Measurements from ENCODE around the gene TMEM125. TPM values are rescaled to one million over a fixed set of nuclear protein-coding genes. Genes with fewer than 3 reads are reported as not detected.

The TMEM125 gene
- total RNA-seq, 1 donor from 2014 or later, result 188 TPM

GRCh38 chr1:43293176-43293575 lies 23.4 kb downstream of the TMEM125 start:
- DNase-seq, result no peak

GRCh38 chr1:43293896-43294760 lies 24.3 kb downstream of the TMEM125 start:
- DNase-seq (no peak), ATAC-seq (no peak)
- Histone ChIP-seq H3K4me3 (no peak overlapping the region), H3K27me3 (no peaks in the 10 kb centered on the region), H3K36me3 (no peaks in the 10 kb centered on the region), H3K4me1 (peaks cover 19% of the 10 kb centered on the region), H3K9me3 (no peaks in the 10 kb centered on the region), H3K27ac (peak overlapping the region; percentile 21)
- intact Hi-C loops (cut with DNase I), result no loop called here
- TF ChIP-seq, protein P1, sequence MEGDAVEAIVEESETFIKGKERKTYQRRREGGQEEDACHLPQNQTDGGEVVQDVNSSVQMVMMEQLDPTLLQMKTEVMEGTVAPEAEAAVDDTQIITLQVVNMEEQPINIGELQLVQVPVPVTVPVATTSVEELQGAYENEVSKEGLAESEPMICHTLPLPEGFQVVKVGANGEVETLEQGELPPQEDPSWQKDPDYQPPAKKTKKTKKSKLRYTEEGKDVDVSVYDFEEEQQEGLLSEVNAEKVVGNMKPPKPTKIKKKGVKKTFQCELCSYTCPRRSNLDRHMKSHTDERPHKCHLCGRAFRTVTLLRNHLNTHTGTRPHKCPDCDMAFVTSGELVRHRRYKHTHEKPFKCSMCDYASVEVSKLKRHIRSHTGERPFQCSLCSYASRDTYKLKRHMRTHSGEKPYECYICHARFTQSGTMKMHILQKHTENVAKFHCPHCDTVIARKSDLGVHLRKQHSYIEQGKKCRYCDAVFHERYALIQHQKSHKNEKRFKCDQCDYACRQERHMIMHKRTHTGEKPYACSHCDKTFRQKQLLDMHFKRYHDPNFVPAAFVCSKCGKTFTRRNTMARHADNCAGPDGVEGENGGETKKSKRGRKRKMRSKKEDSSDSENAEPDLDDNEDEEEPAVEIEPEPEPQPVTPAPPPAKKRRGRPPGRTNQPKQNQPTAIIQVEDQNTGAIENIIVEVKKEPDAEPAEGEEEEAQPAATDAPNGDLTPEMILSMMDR (IDR thresholded peaks at IDR 0.05), result no peak

More at GRCh38 chr1:43293176-43293575, 23.4 kb downstream of the TMEM125 start:
- no peaks in the 10 kb centered on the region for H3K27me3 ChIP-seq
- no peaks in the 10 kb centered on the region for H3K9me3 ChIP-seq
- TF ChIP-seq, protein P1 (IDR thresholded peaks at IDR 0.05), result no peak
- no peak overlapping the region for H3K27ac ChIP-seq
- H3K36me3 ChIP-seq, result no peaks in the 10 kb centered on the region
- intact Hi-C loops (cut with DNase I), result no loop called here
- H3K4me3 ChIP-seq, result no peak overlapping the region
- H3K4me1 ChIP-seq, result peaks cover 17% of the 10 kb centered on the region
- ATAC-seq, result no peak

DNA sequence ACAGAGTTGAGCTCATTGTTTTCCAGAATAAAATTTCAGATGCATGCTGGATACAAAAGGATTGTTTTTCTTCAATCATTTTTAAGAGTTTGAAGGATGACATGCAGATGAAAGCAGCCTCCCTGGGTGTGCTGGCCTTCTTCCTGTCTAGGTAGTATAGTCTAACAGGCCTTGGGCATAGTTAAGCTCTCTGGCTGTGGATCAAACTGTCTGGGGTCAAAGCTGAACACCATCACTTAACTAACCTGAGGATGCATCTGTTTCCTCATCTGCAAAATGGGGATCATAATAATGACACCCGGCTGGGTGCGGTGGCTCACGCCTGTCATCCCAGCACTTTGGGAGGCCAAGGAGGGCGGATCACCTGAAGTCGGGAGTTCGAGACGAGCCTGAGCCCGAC lies 25.0 kb downstream of the TMEM125 start:
- ATAC-seq (no peak), DNase-seq (no peak)
- H3K4me3 ChIP-seq, result no peak overlapping the region
- H3K4me1 ChIP-seq, result peaks cover 23% of the 10 kb centered on the region
- no peaks in the 10 kb centered on the region for H3K9me3 ChIP-seq
- TF ChIP-seq, protein P1 (IDR thresholded peaks at IDR 0.05), result no peak
- intact Hi-C loops (cut with DNase I), result no loop called here
- H3K27me3 ChIP-seq, result no peaks in the 10 kb centered on the region
- no peaks in the 10 kb centered on the region for H3K36me3 ChIP-seq
- H3K27ac ChIP-seq, result peak overlapping the region; percentile 21

- peaks cover 27% of the 10 kb centered on the region for H3K4me1 ChIP-seq
- intact Hi-C loops (cut with DNase I), result no loop called here
Observed at GRCh38 chr1:43296207-43296606, 26.4 kb downstream of the TMEM125 start.

GRCh38 chr1:43298055-43298454 lies 28.3 kb downstream of the TMEM125 start:
- no peak overlapping the region for H3K27ac ChIP-seq
- TF ChIP-seq, protein P1 (IDR thresholded peaks at IDR 0.05), result no peak

More at GRCh38 chr1:43296207-43296606, 26.4 kb downstream of the TMEM125 start:
- H3K4me3 ChIP-seq, result no peak overlapping the region
- H3K36me3 ChIP-seq, result no peaks in the 10 kb centered on the region
- DNase-seq, result no peak
- ATAC-seq, result no peak
- H3K27me3 ChIP-seq, result no peaks in the 10 kb centered on the region
- H3K9me3 ChIP-seq, result no peaks in the 10 kb centered on the region
- no peak overlapping the region for H3K27ac ChIP-seq
- TF ChIP-seq, protein P1 (IDR thresholded peaks at IDR 0.05), result no peak

More at GRCh38 chr1:43298055-43298454, 28.3 kb downstream of the TMEM125 start:
- DNase-seq, result no peak
- no peak for ATAC-seq
- H3K4me3 ChIP-seq, result no peak overlapping the region
- no peaks in the 10 kb centered on the region for H3K36me3 ChIP-seq
- peaks cover 27% of the 10 kb centered on the region for H3K4me1 ChIP-seq
- H3K9me3 ChIP-seq, result no peaks in the 10 kb centered on the region
- intact Hi-C loops (cut with DNase I), result no loop called here
- no peaks in the 10 kb centered on the region for H3K27me3 ChIP-seq

Data from upper lobe of right lung (tissue), 1 donor.